GM18858 (cell line): ENCODE results near the gene CARD10.

Experiments
- ATAC-seq: cut with Tn5 transposase; IDR thresholded peaks from one replicate; pipeline ENCODE4 v1.9.1; 2021; ENCODE audit not compliant: unreplicated experiment

Gene CARD10

GRCh38 chr22:37504964-37505363 lies 14.3 kb downstream of the CARD10 start:
- ATAC-seq, result no peak

GRCh38 chr22:37503850-37504249 lies 15.4 kb downstream of the CARD10 start:
- ATAC-seq, result no peak

- ATAC-seq, result no peak
Observed at GRCh38 chr22:37503183-37503683, 16.0 kb downstream of the CARD10 start.

GRCh38 chr22:37502342-37503182 lies 16.7 kb downstream of the CARD10 start:
- no peak for ATAC-seq

GRCh38 chr22:37501610-37502341 lies 17.4 kb downstream of the CARD10 start:
- no peak for ATAC-seq

- ATAC-seq, result no peak
Observed at GRCh38 chr22:37500745-37501609, 18.2 kb downstream of the CARD10 start.

GRCh38 chr22:37499789-37500540 lies 19.2 kb downstream of the CARD10 start:
- no peak for ATAC-seq

- no peak for ATAC-seq
Observed at GRCh38 chr22:37499027-37499707, 20.0 kb downstream of the CARD10 start.

- no peak for ATAC-seq
Observed at GRCh38 chr22:37498289-37498909, 20.8 kb downstream of the CARD10 start.

GRCh38 chr22:37497062-37497599 lies 22.1 kb downstream of the CARD10 start:
- no peak for ATAC-seq

- no peak for ATAC-seq
Observed at GRCh38 chr22:37496651-37497050, 22.6 kb downstream of the CARD10 start.

GRCh38 chr22:37493979-37494378 lies 25.2 kb downstream of the CARD10 start:
- no peak for ATAC-seq

- no peak for ATAC-seq
Observed at GRCh38 chr22:37492428-37493344, 26.5 kb downstream of the CARD10 start.

GRCh38 chr22:37491559-37492427 lies 27.4 kb downstream of the CARD10 start:
- no peak for ATAC-seq

- ATAC-seq, result no peak
Observed at GRCh38 chr22:37491106-37491505, 28.1 kb downstream of the CARD10 start.

- no peak for ATAC-seq
Observed at GRCh38 chr22:37489983-37490382, 29.2 kb downstream of the CARD10 start.
